Limb (tissue), 2 donors: ENCODE results near the gene HTRA1.
A peak's percentile ranks its signal among the peaks of the same experiment; 100 is the strongest.

Experiments used
- DNase-seq, 2 donors: peaks; one replicate each; pipeline ENCODE4 v3.0.0-alpha.2; 2016; ENCODE audit errors: extremely low spot score in 2 of 2

Gene HTRA1

GRCh38 chr10:122454603-122455080, 6.7 kb upstream of the HTRA1 start, which contains the start of gene ARMS2:
TSS of gene ARMS2 (plus strand) at chr10:122454653. CDS start at chr10:122454728, 75 bp downstream.
- DNase-seq, result no peak

- DNase-seq, result no peak
Measured at GRCh38 chr10:122455376-122456079, 5.8 kb upstream of the HTRA1 start.

GRCh38 chr10:122457934-122458333, 3.4 kb upstream of the HTRA1 start:
- DNase-seq, result no peak

- DNase-seq, result no peak
Measured at GRCh38 chr10:122458693-122459092, 2.7 kb upstream of the HTRA1 start.

- no peak for DNase-seq
Measured at GRCh38 chr10:122459561-122460273, 1.6 kb upstream of the HTRA1 start.

GRCh38 chr10:122460891-122461293, 461 bp upstream of the HTRA1 start:
- no peak for DNase-seq

- peak in 1 of 2 donors; percentile 56 for DNase-seq
Measured at GRCh38 chr10:122461729-122462532, 578 bp downstream of the HTRA1 start.

GRCh38 chr10:122462533-122463465, 1.4 kb downstream of the HTRA1 start:
- peak in 1 of 2 donors; percentile 69 for DNase-seq

GRCh38 chr10:122463466-122464249, 2.3 kb downstream of the HTRA1 start:
- no peak for DNase-seq

GRCh38 chr10:122464250-122464510, 2.8 kb downstream of the HTRA1 start:
- no peak for DNase-seq

GRCh38 chr10:122464586-122464985, 3.2 kb downstream of the HTRA1 start:
- no peak for DNase-seq

- no peak for DNase-seq
Measured at GRCh38 chr10:122465401-122466040, 4.2 kb downstream of the HTRA1 start.

- DNase-seq, result no peak
Measured at GRCh38 chr10:122466951-122467381, 5.6 kb downstream of the HTRA1 start.

- no peak for DNase-seq
Measured at GRCh38 chr10:122467701-122468100, 6.3 kb downstream of the HTRA1 start.

- DNase-seq, result no peak
Measured at GRCh38 chr10:122468307-122468925, 7.1 kb downstream of the HTRA1 start.

GRCh38 chr10:122468926-122469781, 7.8 kb downstream of the HTRA1 start:
- DNase-seq, result no peak

- DNase-seq, result no peak
Measured at GRCh38 chr10:122469848-122470247, 8.5 kb downstream of the HTRA1 start.

- DNase-seq, result no peak
Measured at GRCh38 chr10:122471531-122472177, 10.3 kb downstream of the HTRA1 start.
